ENCODE measurements around the gene LGI4.

GRCh38 chr19:35161434-35161743, 26.5 kb upstream of the LGI4 start:
- TF ChIP-seq CTCF (IDR thresholded peaks at IDR 0.05 in 4 of 5, conservative IDR thresholded peaks at IDR 0.05 in 1 of 5) (no peak), POLR2A (IDR thresholded peaks at IDR 0.05) (no peak)

Data from gastrocnemius medialis (tissue), 4 donors.